ENCODE data around the gene CLN3. TPM values are rescaled to one million over a fixed set of nuclear protein-coding genes. Genes with fewer than 3 reads are reported as not detected.

CLN3 gene
- total RNA-seq, 1 experiment from 2014 or later = 60.9 TPM

GRCh38 chr16:28529124-28529523 lies 37.2 kb upstream of the CLN3 start:
- Histone ChIP-seq H3K9me3 (ENCODE audit: control insufficient read depth, insufficient read depth, low read depth, low read length) (no peaks in the 10 kb centered on the region), H3K4me1 (ENCODE audit: control insufficient read depth, insufficient read depth, low read length) (no peaks in the 10 kb centered on the region), H3K4me3 (ENCODE audit: low read depth in 2 of 2, low read length in 2 of 2) (no peak overlapping the region), H3K36me3 (ENCODE audit: control insufficient read depth, insufficient read depth, low read length) (no peaks in the 10 kb centered on the region), H3K27me3 (ENCODE audit: control insufficient read depth, insufficient read depth, low read length) (no peaks in the 10 kb centered on the region), H3K27ac (ENCODE audit: low read length) (no peak overlapping the region)
- intact Hi-C loops (cut with micrococcal nuclease; ENCODE audit: unreplicated experiment) (no loop called here), in situ Hi-C loops (cut with HindIII; ENCODE audit: low pct_unique_long_range_greater_than_20kb, low sequenced_read_pairs) (no loop called here)
- no TSS peak for BruUV-seq (replicated peaks)
- ATAC-seq (no peak), DNase-seq (ENCODE audit: low read depth, low spot score) (no peak)
- TF ChIP-seq SIN3A (IDR thresholded peaks at IDR 0.05; ENCODE audit: borderline replicate concordance, insufficient read depth, low read depth, low read length) (no peak), CTCF (IDR thresholded peaks at IDR 0.05) (no peak), POLR2AphosphoS5 (IDR thresholded peaks at IDR 0.05; ENCODE audit: low read depth, low read length) (no peak), REST (IDR thresholded peaks at IDR 0.05; ENCODE audit: insufficient read depth in 1 of 2, low read depth in 2 of 2, low read length in 1 of 2) (no peak), TCF7L2 (IDR thresholded peaks at IDR 0.05; ENCODE audit: low read depth, low read length) (no peak)
- ChIA-PET POLR2A (no interaction called here), CTCF (no interaction called here)

- in situ Hi-C loops (cut with HindIII; ENCODE audit: low pct_unique_long_range_greater_than_20kb, low sequenced_read_pairs) = no loop called here
Measured at GRCh38 chr16:28528463-28528867, 36.6 kb upstream of the CLN3 start.

More at GRCh38 chr16:28528463-28528867, 36.6 kb upstream of the CLN3 start:
- Histone ChIP-seq H3K4me1 (ENCODE audit: control insufficient read depth, insufficient read depth, low read length) (no peaks in the 10 kb centered on the region), H3K9me3 (ENCODE audit: control insufficient read depth, insufficient read depth, low read depth, low read length) (no peaks in the 10 kb centered on the region), H3K27me3 (ENCODE audit: control insufficient read depth, insufficient read depth, low read length) (no peaks in the 10 kb centered on the region), H3K4me3 (ENCODE audit: low read depth in 2 of 2, low read length in 2 of 2) (no peak overlapping the region), H3K36me3 (ENCODE audit: control insufficient read depth, insufficient read depth, low read length) (no peaks in the 10 kb centered on the region), H3K27ac (ENCODE audit: low read length) (no peak overlapping the region)
- intact Hi-C loops (cut with micrococcal nuclease; ENCODE audit: unreplicated experiment) = no loop called here
- CTCF ChIA-PET = interaction anchor here (0.6 kb wide), 1 partner anchor 8 kb away, joined by 3 read pairs; no protein-coding TSS in a partner anchor
- no peak for TF ChIP-seq CTCF (IDR thresholded peaks at IDR 0.05)
- no peak for TF ChIP-seq POLR2AphosphoS5 (IDR thresholded peaks at IDR 0.05; ENCODE audit: low read depth, low read length)
- TF ChIP-seq TCF7L2 (IDR thresholded peaks at IDR 0.05; ENCODE audit: low read depth, low read length) = no peak
- no peak for TF ChIP-seq SIN3A (IDR thresholded peaks at IDR 0.05; ENCODE audit: borderline replicate concordance, insufficient read depth, low read depth, low read length)
- TF ChIP-seq REST (IDR thresholded peaks at IDR 0.05; ENCODE audit: insufficient read depth in 1 of 2, low read depth in 2 of 2, low read length in 1 of 2) = no peak
- DNase-seq (ENCODE audit: low read depth, low spot score) = no peak
- BruUV-seq (replicated peaks) = no TSS peak
- POLR2A ChIA-PET = no interaction called here
- ATAC-seq = no peak

All from Panc1 (cell line).